HG03378 (cell line): Measurements from ENCODE around the gene ZMIZ1.
"Not testable (repeated sequence)": the region's sequence is repeated elsewhere in the genome, so short reads cannot be mapped to it uniquely, and the experiment has no call there.

Experiments
- ATAC-seq: cut with Tn5 transposase; IDR thresholded peaks from one replicate; pipeline ENCODE4 v1.9.1; 2021; ENCODE audit warnings: mild to moderate bottlenecking, moderate library complexity; ENCODE audit not compliant: unreplicated experiment

Gene ZMIZ1

DNA sequence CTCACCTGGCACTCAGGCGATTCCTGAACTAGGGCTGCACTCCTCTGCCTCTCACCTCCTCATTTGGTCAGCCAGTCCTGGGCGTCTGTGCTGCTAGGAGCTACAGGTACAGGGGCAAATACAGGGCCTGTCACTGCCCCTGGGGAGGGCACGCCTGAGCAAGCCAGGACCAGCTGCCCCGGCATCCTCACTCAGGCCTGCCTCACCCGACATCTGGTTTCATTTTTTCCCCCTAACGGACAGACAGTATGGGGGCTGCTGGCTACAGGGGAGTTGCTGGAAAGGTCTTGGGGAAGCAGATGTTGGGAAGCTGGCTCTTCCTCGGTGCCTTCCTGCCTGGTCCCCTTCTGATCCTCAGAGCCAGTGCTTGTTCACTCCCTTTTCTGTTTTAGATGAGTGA, 201.2 kb downstream of the ZMIZ1 start:
- ATAC-seq = no peak

DNA sequence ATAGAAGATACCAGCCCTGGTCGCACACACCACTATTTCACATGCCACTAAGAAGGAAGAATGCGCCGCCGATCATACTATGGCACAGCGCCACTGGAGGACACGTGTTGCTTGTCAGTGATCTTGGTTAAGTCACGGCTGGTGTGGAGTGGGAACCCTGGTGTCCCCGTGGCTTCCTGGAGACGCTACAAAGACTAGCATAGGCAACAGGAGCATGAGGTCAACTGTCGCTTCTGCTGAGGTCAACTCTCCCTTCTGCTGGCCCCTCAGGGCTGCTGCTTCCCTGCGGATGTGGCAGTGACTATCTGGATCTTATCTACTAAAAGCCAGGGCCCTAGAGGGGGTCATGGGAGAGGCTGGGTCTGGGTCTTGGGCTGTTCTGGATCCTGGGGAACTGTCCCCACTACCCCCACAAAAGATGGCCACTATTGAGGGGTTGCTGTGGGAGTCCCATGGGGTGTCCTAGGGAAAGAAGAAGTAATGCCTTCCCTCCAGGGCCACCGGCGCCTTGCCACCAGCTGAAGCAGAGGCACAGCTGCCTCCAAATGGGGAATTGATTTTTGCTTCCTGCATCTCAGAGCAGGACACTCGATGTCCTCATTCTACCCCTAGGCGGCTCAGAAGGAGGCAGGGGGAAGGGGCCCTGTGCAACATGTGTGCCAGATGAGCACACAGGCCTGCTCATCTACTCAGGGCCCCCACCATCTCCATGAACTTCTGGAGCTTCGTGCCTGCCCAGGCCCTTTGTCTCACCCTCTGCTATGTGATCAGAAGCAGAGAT, 201.9 kb downstream of the ZMIZ1 start:
- no peak for ATAC-seq

- ATAC-seq = no peak
Observed at GRCh38 chr10:79272353-79272752, 203.6 kb downstream of the ZMIZ1 start.

- ATAC-seq = no peak
Observed at GRCh38 chr10:79273604-79274003, 204.8 kb downstream of the ZMIZ1 start.

- ATAC-seq = no peak
Observed at GRCh38 chr10:79274279-79275104, 205.7 kb downstream of the ZMIZ1 start.

DNA sequence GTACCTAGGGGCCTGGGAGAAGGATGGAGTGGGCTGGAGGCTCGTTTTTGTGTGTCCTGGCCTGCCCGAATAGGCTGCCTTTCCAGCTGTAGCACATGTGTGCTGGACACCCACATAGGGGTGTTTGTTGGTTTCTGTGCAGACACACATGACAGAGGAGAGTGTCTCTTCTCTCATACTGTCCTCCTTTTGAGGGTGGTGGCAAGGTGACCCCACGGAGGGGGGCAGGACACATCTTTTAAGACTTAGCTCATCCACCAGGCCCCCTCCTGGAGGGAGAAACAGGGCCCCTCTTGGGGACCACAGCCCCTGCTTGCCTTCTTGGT, 206.3 kb downstream of the ZMIZ1 start:
- no peak for ATAC-seq

GRCh38 chr10:79275431-79275851, 206.7 kb downstream of the ZMIZ1 start:
- no peak for ATAC-seq

DNA sequence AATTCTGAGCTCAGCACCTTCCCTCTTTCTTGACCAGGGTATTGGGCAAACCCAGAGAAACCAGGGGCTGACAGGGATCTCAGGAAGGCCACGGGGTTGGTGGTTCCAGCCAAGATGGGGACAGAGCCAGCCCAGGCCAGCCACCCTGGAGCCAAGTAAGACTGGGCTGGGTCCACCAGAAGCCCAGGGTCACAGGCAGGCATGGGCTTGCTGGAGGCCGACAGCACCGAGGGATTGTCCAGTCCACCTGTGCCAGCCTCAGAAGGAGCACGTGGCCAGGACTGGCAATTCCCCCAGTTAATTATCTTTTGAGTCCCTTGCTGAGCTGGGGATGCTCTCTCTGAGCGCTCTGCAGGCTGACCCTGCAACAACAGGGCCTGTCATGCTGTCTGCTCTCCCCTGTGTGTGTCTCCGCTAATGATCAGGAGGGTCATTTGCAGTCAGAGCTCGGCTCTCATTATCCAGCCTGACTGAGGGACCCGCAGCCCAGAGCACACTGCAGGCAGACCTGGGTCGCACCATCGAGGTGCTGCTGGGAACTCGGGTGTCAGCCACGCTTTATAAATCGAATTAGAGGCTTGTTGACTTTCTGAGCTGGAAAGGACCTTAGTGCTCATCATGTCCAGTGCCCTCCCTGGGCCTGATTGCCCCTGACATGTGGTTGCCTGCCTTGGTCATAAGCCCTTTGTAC, 209.0 kb downstream of the ZMIZ1 start:
- ATAC-seq = no peak

DNA sequence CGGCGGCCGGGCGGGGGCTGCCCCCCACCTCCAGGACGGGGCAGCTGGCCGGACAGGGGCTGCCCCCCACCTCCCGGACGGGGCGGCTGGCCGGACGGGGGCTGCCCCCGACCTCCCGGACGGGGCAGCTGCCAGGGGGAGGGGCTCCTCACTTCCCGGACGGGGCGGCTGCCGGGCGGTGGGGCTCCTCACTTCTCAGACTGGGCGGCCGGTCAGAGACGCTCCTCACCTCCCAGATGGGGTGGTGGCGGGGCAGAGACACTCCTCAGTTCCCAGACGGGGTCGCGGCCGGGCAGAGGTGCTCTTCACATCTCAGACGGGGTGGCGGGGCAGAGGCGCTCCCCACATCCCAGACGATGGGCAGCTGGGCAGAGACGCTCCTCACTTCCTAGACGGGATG, 210.3 kb downstream of the ZMIZ1 start:
- not testable (repeated sequence) for ATAC-seq

DNA sequence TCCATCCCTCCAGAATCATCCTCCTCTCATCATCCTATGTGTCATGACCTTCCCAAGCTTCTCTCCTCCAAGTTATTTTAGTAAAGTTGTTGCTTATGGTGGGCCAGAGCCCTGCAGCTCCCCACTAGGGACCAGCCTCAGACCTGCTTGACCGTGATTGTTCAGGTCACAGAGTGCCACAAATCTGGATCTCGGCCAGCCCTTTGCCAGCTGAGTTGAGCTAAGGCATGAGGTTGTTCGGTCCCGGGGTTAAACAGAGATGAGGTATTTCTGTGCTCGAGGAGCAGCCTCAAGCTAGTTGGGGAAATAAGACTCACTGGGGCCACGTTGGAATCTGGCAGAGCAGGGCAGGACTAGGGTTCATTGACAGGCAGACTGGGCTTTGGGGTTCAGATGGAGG, 212.2 kb downstream of the ZMIZ1 start:
- ATAC-seq = no peak

DNA sequence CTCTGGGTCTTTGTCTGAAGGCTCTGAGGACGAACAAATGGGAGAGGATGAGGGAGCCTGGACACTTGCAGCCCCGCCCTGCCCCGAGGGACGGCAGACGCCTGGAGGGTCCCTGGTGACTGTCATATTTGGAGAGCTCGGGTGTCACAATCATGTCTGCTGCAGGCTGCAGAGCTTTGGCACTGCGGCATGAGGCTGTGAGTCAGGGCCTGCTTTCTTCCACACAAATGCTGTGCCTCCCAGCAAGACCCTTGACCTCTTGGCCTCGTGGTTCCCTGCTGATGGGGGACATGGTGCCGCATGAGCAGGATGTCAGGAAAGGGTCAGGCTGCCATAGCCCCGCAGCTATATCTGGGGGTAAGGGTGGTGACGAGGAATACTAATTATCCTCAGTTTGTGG, 213.6 kb downstream of the ZMIZ1 start:
- no peak for ATAC-seq

DNA sequence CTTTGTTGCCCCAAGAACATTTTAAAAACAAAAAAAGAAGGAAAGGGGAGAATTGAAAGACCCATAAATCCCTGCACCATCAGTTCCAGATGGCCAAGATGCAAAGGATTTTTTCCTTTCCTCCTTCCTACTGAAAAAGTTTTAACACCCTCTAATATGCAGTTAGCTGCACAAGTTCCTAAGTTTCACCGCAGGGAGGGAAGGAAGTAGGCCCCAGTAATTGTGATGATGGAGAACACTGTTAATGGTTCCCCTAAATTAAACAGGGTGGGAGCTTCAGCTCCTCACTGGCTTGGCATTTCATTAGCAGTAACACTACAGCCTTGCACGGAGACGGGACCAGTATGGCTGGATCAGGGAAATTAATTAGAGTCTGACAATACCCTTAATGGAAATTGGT, 214.8 kb downstream of the ZMIZ1 start:
- no peak for ATAC-seq

DNA sequence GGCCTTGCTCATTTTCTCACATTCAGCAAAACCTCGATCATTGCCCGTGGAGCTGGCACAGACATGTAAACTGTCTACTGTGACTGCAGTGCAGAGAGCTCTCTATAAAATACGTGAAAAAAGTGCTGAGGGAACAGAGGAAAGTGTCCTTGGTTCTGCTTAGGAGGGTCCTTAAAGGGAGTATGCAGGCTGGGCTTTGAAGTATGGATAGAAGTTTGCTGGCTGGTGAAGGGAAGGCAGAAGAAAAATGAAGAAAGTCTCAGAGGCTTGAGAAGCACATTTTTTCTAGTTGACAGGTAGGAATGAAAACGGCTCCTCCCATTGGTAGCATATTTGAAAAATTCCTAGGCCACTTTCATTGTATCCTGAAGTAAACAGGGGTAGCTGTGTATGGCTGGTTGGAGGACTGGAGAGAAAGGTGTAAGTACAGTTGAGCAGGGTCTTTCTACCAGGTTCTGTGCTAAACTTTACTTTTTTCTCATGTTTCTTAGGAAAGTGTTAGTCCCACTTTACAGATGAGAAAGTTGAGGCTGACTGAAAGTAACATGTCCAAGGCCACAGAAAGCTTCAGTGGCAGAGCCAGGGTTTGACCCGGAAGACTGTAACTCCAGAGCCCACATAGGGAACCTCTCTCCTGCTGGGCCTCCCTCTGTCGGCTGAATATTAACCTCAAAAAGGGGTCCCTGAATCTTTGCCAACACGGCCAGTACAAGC, 215.5 kb downstream of the ZMIZ1 start:
- ATAC-seq = no peak

- ATAC-seq = peak; percentile 68
Observed at GRCh38 chr10:79285315-79286197, 216.8 kb downstream of the ZMIZ1 start.

GRCh38 chr10:79286318-79286951, 217.7 kb downstream of the ZMIZ1 start:
- ATAC-seq = peak; percentile 77

- no peak for ATAC-seq
Observed at GRCh38 chr10:79287973-79288723, 219.4 kb downstream of the ZMIZ1 start.

DNA sequence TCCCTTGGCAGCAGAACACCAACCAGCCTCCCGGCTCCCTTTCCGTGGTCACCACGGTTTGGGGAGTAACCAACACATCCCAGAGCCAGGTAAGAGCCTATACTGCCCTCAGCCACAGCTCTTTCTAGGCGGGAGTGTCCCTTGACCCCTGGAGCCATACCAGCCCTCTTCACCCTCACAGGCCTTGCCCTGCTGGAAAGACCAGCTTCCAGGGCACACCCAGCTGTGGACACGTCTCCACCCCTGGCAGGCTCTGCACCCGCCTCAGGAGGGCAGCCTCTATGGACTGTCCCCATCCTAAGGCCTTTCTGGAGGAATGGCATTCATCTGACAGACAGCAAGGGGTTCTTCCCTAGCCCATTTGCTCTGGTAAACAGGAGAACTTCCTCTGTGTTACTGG, 221.0 kb downstream of the ZMIZ1 start:
- no peak for ATAC-seq

DNA sequence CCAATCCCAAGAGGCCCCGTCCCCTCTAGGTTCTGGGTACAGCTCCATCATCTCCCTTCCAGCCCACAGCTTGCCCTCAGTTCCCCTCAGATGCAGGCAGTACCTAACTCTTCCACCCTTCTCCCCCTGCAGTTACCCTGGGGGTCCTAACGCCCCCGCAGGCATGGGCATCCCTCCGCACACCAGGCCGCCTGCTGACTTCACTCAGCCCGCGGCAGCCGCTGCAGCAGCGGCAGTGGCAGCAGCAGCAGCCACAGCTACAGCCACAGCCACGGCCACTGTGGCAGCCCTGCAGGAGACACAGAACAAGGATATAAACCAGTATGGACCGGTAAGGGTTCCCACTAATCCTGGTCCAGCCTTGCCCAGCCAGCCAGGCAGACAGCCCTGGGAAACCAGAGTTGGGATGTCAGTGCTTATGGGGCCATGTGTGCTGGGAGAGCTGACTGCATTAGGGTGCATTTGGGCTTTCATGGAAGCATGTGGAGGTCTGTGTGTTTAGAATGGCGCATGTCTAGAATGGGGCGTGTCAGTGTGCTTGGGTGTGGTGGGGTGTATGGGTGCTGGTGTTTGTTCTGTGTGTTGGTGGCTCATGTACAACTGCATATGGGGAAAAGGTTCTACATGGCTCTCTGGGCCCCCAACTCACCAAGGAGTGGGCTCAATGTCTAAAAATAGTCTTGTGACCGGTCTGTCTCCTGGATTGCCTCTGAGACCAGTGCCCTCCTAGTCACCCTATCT, 223.4 kb downstream of the ZMIZ1 start:
- no peak for ATAC-seq
